ENCODE results near the gene FAM163B.

FAM163B gene

GRCh38 chr9:133638076-133638475 lies 28.9 kb upstream of the FAM163B start:
- DNase-seq (ENCODE audit: low read depth in 1 of 2, low spot score in 1 of 2) = no peak
- Histone ChIP-seq H3K27ac (replicated peaks) (no peak overlapping the region), H3K27me3 (ENCODE audit: insufficient read depth, poor library complexity, severe bottlenecking) (no peaks in the 10 kb centered on the region), H3K4me3 (replicated peaks; ENCODE audit: insufficient read depth, low read length) (no peak overlapping the region)
- no peak for TF ChIP-seq SPI1 (IDR thresholded peaks at IDR 0.05; ENCODE audit: borderline replicate concordance, low read depth)
- TF ChIP-seq REST (IDR thresholded peaks at IDR 0.05; ENCODE audit: insufficient replicate concordance, low read depth) = no peak
- no peak for TF ChIP-seq POLR2AphosphoS5 (IDR thresholded peaks at IDR 0.05; ENCODE audit: low read depth)
- no peak for TF ChIP-seq GABPA (IDR thresholded peaks at IDR 0.05; ENCODE audit: low read depth)
- TF ChIP-seq CTCF (IDR thresholded peaks at IDR 0.05; ENCODE audit: insufficient read depth, low read length) = no peak

GRCh38 chr9:133637451-133638055 lies 28.4 kb upstream of the FAM163B start:
- Histone ChIP-seq H3K27ac (replicated peaks) (no peak overlapping the region), H3K27me3 (ENCODE audit: insufficient read depth, poor library complexity, severe bottlenecking) (no peaks in the 10 kb centered on the region), H3K4me3 (replicated peaks; ENCODE audit: insufficient read depth, low read length) (no peak overlapping the region)
- DNase-seq (ENCODE audit: low read depth in 1 of 2, low spot score in 1 of 2) = no peak
- no peak for TF ChIP-seq POLR2AphosphoS5 (IDR thresholded peaks at IDR 0.05; ENCODE audit: low read depth)
- TF ChIP-seq CTCF (IDR thresholded peaks at IDR 0.05; ENCODE audit: insufficient read depth, low read length) = no peak
- no peak for TF ChIP-seq GABPA (IDR thresholded peaks at IDR 0.05; ENCODE audit: low read depth)
- no peak for TF ChIP-seq REST (IDR thresholded peaks at IDR 0.05; ENCODE audit: insufficient replicate concordance, low read depth)
- TF ChIP-seq SPI1 (IDR thresholded peaks at IDR 0.05; ENCODE audit: borderline replicate concordance, low read depth) = no peak

- H3K27me3 ChIP-seq (ENCODE audit: insufficient read depth, poor library complexity, severe bottlenecking) = no peaks in the 10 kb centered on the region
- TF ChIP-seq POLR2AphosphoS5 (IDR thresholded peaks at IDR 0.05; ENCODE audit: low read depth) = no peak
- no peak for TF ChIP-seq REST (IDR thresholded peaks at IDR 0.05; ENCODE audit: insufficient replicate concordance, low read depth)
- no peak for TF ChIP-seq CTCF (IDR thresholded peaks at IDR 0.05; ENCODE audit: insufficient read depth, low read length)
- no peak for TF ChIP-seq SPI1 (IDR thresholded peaks at IDR 0.05; ENCODE audit: borderline replicate concordance, low read depth)
- no peak for TF ChIP-seq GABPA (IDR thresholded peaks at IDR 0.05; ENCODE audit: low read depth)
- no peak for DNase-seq (ENCODE audit: low read depth in 1 of 2, low spot score in 1 of 2)
- no peak overlapping the region for H3K4me3 ChIP-seq (replicated peaks; ENCODE audit: insufficient read depth, low read length)
- no peak overlapping the region for H3K27ac ChIP-seq (replicated peaks)
Observed at GRCh38 chr9:133636902-133637301, 27.7 kb upstream of the FAM163B start.
